Measurements from ENCODE around the gene KCNJ1. TPM values are rescaled to one million over a fixed set of nuclear protein-coding genes. Genes with fewer than 3 reads are reported as not detected.

Gene KCNJ1
- total and polyA plus RNA-seq, 4 experiments from 2014 or later, result 0.17 to 0.23 TPM; not detected in 2

DNA sequence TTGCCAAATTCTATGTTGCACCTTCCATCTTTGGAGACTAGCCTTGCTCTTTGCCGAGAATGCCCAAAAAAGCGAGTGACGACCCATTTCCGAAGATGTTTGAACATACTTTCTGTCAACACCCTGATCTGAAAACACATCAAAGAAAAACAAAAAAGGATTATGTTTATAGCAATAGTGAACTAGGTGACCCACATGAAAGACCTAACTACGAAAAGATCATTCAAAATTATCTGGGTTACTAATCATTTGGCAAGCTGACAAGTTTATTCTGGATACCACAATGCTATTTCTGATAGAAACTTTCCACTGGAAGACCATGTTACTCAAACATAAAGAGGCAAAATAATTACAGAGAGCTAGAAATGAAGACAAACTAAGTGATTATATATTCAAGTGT, 27.0 kb downstream of the KCNJ1 start:
- peak; percentile 76 to 89 (median 85) for DNase-seq
- Histone ChIP-seq H3K4me1 (ENCODE audit: insufficient read depth, low read length) (peaks cover 84% of the 10 kb centered on the region), H3K27ac (ENCODE audit: low read depth, low read length) (no peak overlapping the region), H3K9me3 (ENCODE audit: control insufficient read depth in 1 of 2, low read length in 2 of 2) (no peaks in the 10 kb centered on the region), H3K4me3 (ENCODE audit: low read length in 2 of 2) (no peak overlapping the region), H3K27me3 (ENCODE audit: insufficient read depth, low read length) (no peaks in the 10 kb centered on the region), H3K36me3 (ENCODE audit: insufficient read depth, low read length) (no peaks in the 10 kb centered on the region)
- Mint-ChIP-seq H3K27ac (peak overlapping the region; percentile 53 to 95 (median 89)), H3K9me3 (peaks cover 0 to 4% (median 0%) of the 10 kb centered on the region in 8 donors), H3K36me3 (peaks cover 0 to 3% of the 10 kb centered on the region in 2 donors), H3K27me3 (no peaks in the 10 kb centered on the region), H3K4me1 (peaks cover 65 to 92% (median 80%) of the 10 kb centered on the region in 4 donors), H3K4me3 (peak overlapping the region in 7 of 8 donors; percentile 14 to 83 (median 76))
- intact Hi-C loops (cut with micrococcal nuclease), result loop anchor here (5.0 kb wide), 1 partner anchor 788 kb away; no protein-coding TSS in a partner anchor
- POLR2A ChIA-PET (ENCODE audit: partially characterized antibody), result interaction anchor here (1.8 to 2.4 kb wide), 2 partner anchors 10 to 146 kb away, joined by 6 to 13 read pairs; partner anchors contain the start of gene FLI1
- CTCF ChIA-PET (ENCODE audit: partially characterized antibody), result interaction anchor here (1.2 to 4.0 kb wide), 5 partner anchors 9 to 808 kb away, joined by 4 to 27 read pairs (median 5); no protein-coding TSS in a partner anchor

DNA sequence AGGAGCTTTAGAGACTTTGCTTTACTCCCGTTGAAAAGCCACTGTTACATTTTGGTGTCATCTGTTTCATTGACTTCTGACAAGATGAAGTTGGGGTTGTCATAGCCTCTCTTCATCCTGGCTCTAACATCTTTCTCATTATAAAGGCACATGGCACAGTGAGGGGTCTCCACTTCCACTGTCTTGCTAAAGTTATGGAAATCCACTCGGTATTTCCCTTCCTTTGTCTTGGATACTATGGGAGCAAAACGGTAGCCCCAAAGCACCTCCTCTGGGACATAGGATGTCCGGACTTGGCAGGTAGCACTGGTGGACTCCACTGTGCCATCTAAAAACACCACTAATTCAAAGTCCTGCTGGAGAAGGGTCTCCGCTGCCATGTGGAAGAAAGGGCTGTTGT, 28.0 kb downstream of the KCNJ1 start:
- H3K27me3 ChIP-seq (ENCODE audit: insufficient read depth, low read length), result no peaks in the 10 kb centered on the region
- ChIA-PET POLR2A (ENCODE audit: partially characterized antibody) (interaction anchor here (1.1 to 1.8 kb wide), 3 partner anchors 9 to 767 kb away, joined by 3 to 13 read pairs (median 4); no protein-coding TSS in a partner anchor), CTCF (ENCODE audit: partially characterized antibody) (interaction anchor here (2.1 to 4.0 kb wide), 3 partner anchors 8 to 667 kb away, joined by 10 to 27 read pairs (median 10); no protein-coding TSS in a partner anchor)
- Mint-ChIP-seq H3K9me3 (peaks cover 0 to 4% (median 0%) of the 10 kb centered on the region in 8 donors), H3K4me1 (peaks cover 57 to 81% (median 71%) of the 10 kb centered on the region in 4 donors), H3K4me3 (peak overlapping the region in 2 of 8 donors; percentile 13 to 36), H3K27me3 (no peaks in the 10 kb centered on the region), H3K36me3 (peaks cover 0 to 3% of the 10 kb centered on the region in 2 donors), H3K27ac (peak overlapping the region in 4 of 7 donors; percentile 68 to 95 (median 82))
- no peak overlapping the region for H3K27ac ChIP-seq (ENCODE audit: low read depth, low read length)
- H3K9me3 ChIP-seq (ENCODE audit: control insufficient read depth in 1 of 2, low read length in 2 of 2), result no peaks in the 10 kb centered on the region
- H3K4me1 ChIP-seq (ENCODE audit: insufficient read depth, low read length), result peaks cover 74% of the 10 kb centered on the region
- no peak for DNase-seq
- H3K36me3 ChIP-seq (ENCODE audit: insufficient read depth, low read length), result no peaks in the 10 kb centered on the region
- intact Hi-C loops (cut with micrococcal nuclease), result no loop called here
- no peak overlapping the region for H3K4me3 ChIP-seq (ENCODE audit: low read length in 2 of 2)

DNA sequence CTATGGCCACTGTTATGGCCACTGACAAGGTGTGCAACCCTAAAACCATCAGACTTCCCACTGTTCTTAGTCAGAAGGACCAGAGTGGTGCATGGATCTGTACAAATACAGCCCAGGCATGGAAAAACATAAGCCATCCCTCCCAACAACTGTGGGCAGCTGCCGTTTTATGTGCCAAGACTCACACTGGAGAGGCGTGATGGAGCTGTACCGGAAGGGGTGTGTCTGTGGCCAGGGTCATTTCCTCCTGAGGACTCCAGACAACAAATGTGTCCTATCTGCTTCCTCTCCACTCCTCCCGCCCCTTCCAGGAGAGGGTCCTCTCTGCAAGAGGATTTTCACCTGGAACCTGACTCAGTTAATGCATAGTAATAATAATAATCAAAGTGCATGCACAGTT, 29.5 kb downstream of the KCNJ1 start:
- intact Hi-C loops (cut with micrococcal nuclease), result no loop called here
- no peak overlapping the region for H3K27ac ChIP-seq (ENCODE audit: low read depth, low read length)
- peak overlapping the region in 6 of 7 donors; percentile 19 to 89 (median 75) for H3K27ac Mint-ChIP-seq
- no peaks in the 10 kb centered on the region for H3K9me3 ChIP-seq (ENCODE audit: control insufficient read depth in 1 of 2, low read length in 2 of 2)
- H3K4me3 Mint-ChIP-seq, result peak overlapping the region in 6 of 8 donors; percentile 1 to 55 (median 37)
- H3K27me3 ChIP-seq (ENCODE audit: insufficient read depth, low read length), result no peaks in the 10 kb centered on the region
- peaks cover 59% of the 10 kb centered on the region for H3K4me1 ChIP-seq (ENCODE audit: insufficient read depth, low read length)
- no peaks in the 10 kb centered on the region for H3K27me3 Mint-ChIP-seq
- ChIA-PET CTCF (ENCODE audit: partially characterized antibody) (interaction anchor here (0.8 to 2.1 kb wide), 6 partner anchors 10 to 680 kb away, joined by 3 to 10 read pairs (median 4); no protein-coding TSS in a partner anchor), POLR2A (ENCODE audit: partially characterized antibody) (interaction anchor here (1.0 to 1.4 kb wide), 4 partner anchors 9 to 798 kb away, joined by 3 to 7 read pairs (median 4); no protein-coding TSS in a partner anchor)
- H3K36me3 Mint-ChIP-seq, result peaks cover 0 to 3% of the 10 kb centered on the region in 2 donors
- peaks cover 0 to 4% (median 0%) of the 10 kb centered on the region in 8 donors for H3K9me3 Mint-ChIP-seq
- peaks cover 48 to 72% (median 61%) of the 10 kb centered on the region in 4 donors for H3K4me1 Mint-ChIP-seq
- peak in 3 of 5 donors; percentile 23 to 56 (median 26) for DNase-seq
- H3K4me3 ChIP-seq (ENCODE audit: low read length in 2 of 2), result no peak overlapping the region
- H3K36me3 ChIP-seq (ENCODE audit: insufficient read depth, low read length), result no peaks in the 10 kb centered on the region

DNA sequence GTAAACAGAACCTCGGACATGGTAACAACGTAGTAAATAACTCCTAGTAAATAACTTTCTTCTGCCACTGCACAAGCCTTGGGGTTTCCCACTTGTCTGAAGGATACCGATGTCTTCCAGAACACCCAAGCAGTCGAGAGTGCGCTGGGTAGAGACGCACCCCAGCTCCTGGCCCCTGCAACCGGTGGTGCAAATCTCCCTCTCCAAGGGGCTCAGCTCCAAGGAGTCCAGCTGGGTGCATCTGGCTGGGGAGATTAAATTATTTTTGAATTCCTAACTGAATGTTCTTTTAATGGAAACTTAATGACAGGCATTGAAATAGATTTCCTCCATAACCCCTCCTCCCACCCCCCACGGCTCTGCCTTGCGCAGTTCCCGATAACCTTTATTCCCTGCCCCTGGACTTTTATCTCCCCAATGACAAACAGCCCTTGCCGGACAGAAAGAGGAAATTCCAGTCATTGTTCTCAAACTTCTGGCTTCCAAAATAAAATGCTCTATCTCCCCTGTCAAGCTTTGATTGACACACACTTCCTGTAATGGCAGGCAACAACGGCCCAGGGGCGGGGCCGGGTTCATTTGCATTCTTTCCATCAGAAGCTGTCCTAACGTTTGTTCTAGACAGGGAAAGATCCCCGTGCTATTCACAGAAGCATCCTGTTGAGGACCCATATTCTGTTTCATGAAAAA, 31.2 kb downstream of the KCNJ1 start:
- Histone ChIP-seq H3K9me3 (ENCODE audit: control insufficient read depth in 1 of 2, low read length in 2 of 2) (no peaks in the 10 kb centered on the region), H3K27me3 (ENCODE audit: insufficient read depth, low read length) (no peaks in the 10 kb centered on the region), H3K27ac (ENCODE audit: low read depth, low read length) (no peak overlapping the region), H3K4me3 (ENCODE audit: low read length in 2 of 2) (no peak overlapping the region), H3K36me3 (ENCODE audit: insufficient read depth, low read length) (no peaks in the 10 kb centered on the region), H3K4me1 (ENCODE audit: insufficient read depth, low read length) (peaks cover 50% of the 10 kb centered on the region)
- intact Hi-C loops (cut with micrococcal nuclease), result no loop called here
- DNase-seq, result no peak
- CTCF ChIA-PET (ENCODE audit: partially characterized antibody), result interaction anchor here (0.7 to 7.3 kb wide), 4 partner anchors 10 to 675 kb away, joined by 3 to 125 read pairs (median 4); no protein-coding TSS in a partner anchor
- Mint-ChIP-seq H3K4me3 (no peak overlapping the region), H3K4me1 (peaks cover 41 to 72% (median 56%) of the 10 kb centered on the region in 4 donors), H3K36me3 (peaks cover 0 to 3% of the 10 kb centered on the region in 2 donors), H3K27me3 (no peaks in the 10 kb centered on the region), H3K27ac (peak overlapping the region in 2 of 7 donors; percentile 59 to 62), H3K9me3 (peaks cover 0 to 4% (median 0%) of the 10 kb centered on the region in 8 donors)
- POLR2A ChIA-PET (ENCODE audit: partially characterized antibody), result no interaction called here

DNA sequence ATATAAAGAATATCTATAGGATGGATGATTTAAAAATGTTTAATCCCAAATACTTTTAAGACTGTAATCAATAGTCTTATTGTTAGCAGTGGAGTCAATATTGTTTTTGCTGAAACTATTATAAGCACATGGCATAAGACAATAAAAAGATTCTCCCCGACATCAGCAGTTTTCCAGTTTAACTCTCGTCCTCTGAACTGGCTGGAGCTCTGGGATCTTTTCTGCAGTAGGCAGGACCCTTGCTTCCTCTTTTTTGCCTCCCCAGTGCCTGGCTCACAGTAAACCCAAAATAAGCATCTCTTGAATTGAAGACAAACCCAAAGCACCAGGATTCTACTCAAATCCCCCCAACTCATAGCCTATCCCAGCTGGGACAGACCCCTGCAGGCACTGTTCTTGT, 32.9 kb downstream of the KCNJ1 start:
- H3K9me3 Mint-ChIP-seq, result peaks cover 0 to 2% (median 0%) of the 10 kb centered on the region in 8 donors
- no peak overlapping the region for H3K4me3 ChIP-seq (ENCODE audit: low read length in 2 of 2)
- no peaks in the 10 kb centered on the region for H3K27me3 Mint-ChIP-seq
- H3K27ac ChIP-seq (ENCODE audit: low read depth, low read length), result no peak overlapping the region
- H3K9me3 ChIP-seq (ENCODE audit: control insufficient read depth in 1 of 2, low read length in 2 of 2), result no peaks in the 10 kb centered on the region
- CTCF ChIA-PET (ENCODE audit: partially characterized antibody), result interaction anchor here (0.6 to 7.3 kb wide), 2 partner anchors 17 to 663 kb away, joined by 3 to 125 read pairs; no protein-coding TSS in a partner anchor
- no peak for DNase-seq
- intact Hi-C loops (cut with micrococcal nuclease), result no loop called here
- peaks cover 48% of the 10 kb centered on the region for H3K4me1 ChIP-seq (ENCODE audit: insufficient read depth, low read length)
- no peaks in the 10 kb centered on the region for H3K36me3 Mint-ChIP-seq
- peak overlapping the region in 2 of 7 donors; percentile 11 to 82 for H3K27ac Mint-ChIP-seq
- H3K27me3 ChIP-seq (ENCODE audit: insufficient read depth, low read length), result no peaks in the 10 kb centered on the region
- no peaks in the 10 kb centered on the region for H3K36me3 ChIP-seq (ENCODE audit: insufficient read depth, low read length)
- POLR2A ChIA-PET (ENCODE audit: partially characterized antibody), result no interaction called here
- H3K4me1 Mint-ChIP-seq, result peaks cover 40 to 69% (median 55%) of the 10 kb centered on the region in 4 donors
- H3K4me3 Mint-ChIP-seq, result no peak overlapping the region

DNA sequence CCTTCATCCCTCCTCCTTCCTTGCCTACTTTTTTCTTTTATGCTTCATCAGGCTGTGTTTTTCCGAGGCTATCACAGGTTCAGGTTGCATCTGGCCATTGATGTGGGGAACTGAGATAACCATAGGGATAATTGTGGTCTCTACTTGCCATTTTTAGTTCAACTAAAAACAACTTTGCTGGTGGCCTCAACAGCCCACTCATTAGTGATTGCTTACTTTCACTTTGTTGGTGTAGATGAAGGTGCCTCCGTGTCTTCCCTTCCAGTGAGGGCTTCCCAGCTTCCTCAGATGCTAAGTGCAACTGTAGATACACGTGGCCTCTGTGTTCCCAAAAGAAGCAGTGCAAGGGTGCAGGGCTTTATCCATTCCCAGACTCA, 35.0 kb downstream of the KCNJ1 start:
- Mint-ChIP-seq H3K27ac (peak overlapping the region in 6 of 7 donors; percentile 19 to 98 (median 90)), H3K4me3 (peak overlapping the region in 5 of 8 donors; percentile 44 to 86 (median 73)), H3K9me3 (peaks cover 0 to under 1% (median 0%) of the 10 kb centered on the region in 8 donors), H3K4me1 (peaks cover 21 to 55% (median 38%) of the 10 kb centered on the region in 4 donors), H3K36me3 (no peaks in the 10 kb centered on the region), H3K27me3 (no peaks in the 10 kb centered on the region)
- Histone ChIP-seq H3K9me3 (ENCODE audit: control insufficient read depth in 1 of 2, low read length in 2 of 2) (no peaks in the 10 kb centered on the region), H3K36me3 (ENCODE audit: insufficient read depth, low read length) (no peaks in the 10 kb centered on the region), H3K27me3 (ENCODE audit: insufficient read depth, low read length) (no peaks in the 10 kb centered on the region), H3K4me3 (ENCODE audit: low read length in 2 of 2) (no peak overlapping the region), H3K4me1 (ENCODE audit: insufficient read depth, low read length) (peaks cover 28% of the 10 kb centered on the region), H3K27ac (ENCODE audit: low read depth, low read length) (no peak overlapping the region)
- POLR2A ChIA-PET (ENCODE audit: partially characterized antibody), result interaction anchor here (0.6 to 2.8 kb wide), 5 partner anchors 13 to 311 kb away, joined by 4 to 27 read pairs (median 7); no protein-coding TSS in a partner anchor
- CTCF ChIA-PET (ENCODE audit: partially characterized antibody), result interaction anchor here (0.7 to 8.5 kb wide), 22 partner anchors 9 to 800 kb away, joined by 3 to 145 read pairs (median 13); no protein-coding TSS in a partner anchor
- DNase-seq, result no peak
- intact Hi-C loops (cut with micrococcal nuclease), result no loop called here
